Osteocyte (in vitro differentiated cells): ENCODE results near the gene FASTK. TPM values are rescaled to one million over a fixed set of nuclear protein-coding genes. Genes with fewer than 3 reads are reported as not detected.

ENCODE experiments used
- DNase-seq: peaks from one replicate; pipeline ENCODE4 v3.0.0; 2021; ENCODE audit warnings: mixed read lengths; ENCODE audit not compliant: unreplicated experiment; ENCODE audit errors: extremely low spot score
- H3K27ac Mint-ChIP-seq: one replicate; pipeline ENCODE4 v1.8.0; 2021; ENCODE audit warnings: mild to moderate bottlenecking, mixed read lengths; ENCODE audit not compliant: unreplicated experiment
- H3K27me3 Mint-ChIP-seq: one replicate; pipeline ENCODE4 v1.8.0; 2021; ENCODE audit warnings: mixed read lengths; ENCODE audit not compliant: unreplicated experiment
- H3K36me3 Mint-ChIP-seq: one replicate; pipeline ENCODE4 v1.8.0; 2021; ENCODE audit warnings: mixed read lengths; ENCODE audit not compliant: unreplicated experiment
- H3K4me1 Mint-ChIP-seq: one replicate; pipeline ENCODE4 v1.8.0; 2021; ENCODE audit warnings: mixed read lengths; ENCODE audit not compliant: unreplicated experiment
- H3K4me3 Mint-ChIP-seq: one replicate; pipeline ENCODE4 v1.8.0; 2021; ENCODE audit warnings: mild to moderate bottlenecking, moderate library complexity, mixed read lengths; ENCODE audit not compliant: unreplicated experiment
- H3K9me3 Mint-ChIP-seq: one replicate; pipeline ENCODE4 v1.8.0; 2021; ENCODE audit warnings: mixed read lengths; ENCODE audit not compliant: unreplicated experiment
- CTCF ChIP-seq: fragments of 200-600 bp; sonication (generic); IDR thresholded peaks from 2 replicates; pipeline ENCODE4 v1.5.0; 2021; ENCODE audit warnings: antibody characterized with exemption, mild to moderate bottlenecking, moderate library complexity
- total RNA-seq: library from RNA; stranded (reverse); gene quantifications from 2 replicates; pipeline ENCODE4 v1.2.1, GENCODE V29; 2021

Gene FASTK
- total RNA-seq, 1 donor from 2014 or later = 104 TPM

DNA sequence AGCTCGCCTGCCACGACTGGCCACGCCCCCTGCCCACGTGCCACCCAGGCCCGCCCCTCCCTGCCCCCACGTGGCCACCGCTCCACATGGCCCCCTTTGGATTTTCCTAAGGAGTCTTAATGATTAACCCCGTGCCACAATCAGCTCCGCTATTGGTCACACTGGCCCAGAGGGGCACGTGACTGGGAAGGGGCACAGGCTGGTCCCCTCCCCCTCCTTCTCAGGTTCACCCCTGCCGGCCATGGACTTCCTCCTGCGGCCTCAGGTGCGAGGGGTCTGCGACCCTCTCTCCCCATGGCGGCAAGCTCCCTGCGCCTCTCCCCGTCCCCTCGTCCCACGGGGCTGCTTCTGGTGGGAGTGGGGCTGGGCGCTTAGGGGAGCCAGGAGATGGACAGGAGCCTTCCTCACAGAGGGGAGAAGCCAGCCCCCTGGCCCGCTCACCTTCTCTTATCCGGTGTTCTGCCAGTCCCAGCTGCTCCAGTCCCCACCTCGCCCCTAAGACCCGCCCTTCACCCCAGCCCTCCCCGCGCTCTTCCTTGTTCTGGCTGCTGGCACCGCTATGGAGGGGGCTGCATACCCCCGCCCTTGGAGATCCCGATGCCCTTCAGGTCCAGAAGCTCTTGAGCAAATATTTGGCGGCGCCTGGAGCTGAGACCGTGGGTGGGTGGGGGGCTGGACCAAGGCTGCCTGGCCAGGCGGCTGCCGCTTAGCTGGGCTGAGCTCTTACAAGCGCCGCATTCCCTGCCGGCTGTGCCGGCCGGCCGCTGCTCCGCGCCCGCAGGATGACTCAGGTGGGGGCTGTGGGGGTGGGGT, 18.0 kb downstream of the FASTK start:
- DNase-seq = no peak
- no peaks in the 10 kb centered on the region for H3K9me3 Mint-ChIP-seq
- H3K36me3 Mint-ChIP-seq = peaks cover 6% of the 10 kb centered on the region
- H3K27me3 Mint-ChIP-seq = no peaks in the 10 kb centered on the region
- H3K27ac Mint-ChIP-seq = no peak overlapping the region
- H3K4me3 Mint-ChIP-seq = peak overlapping the region; percentile 89
- peaks cover 42% of the 10 kb centered on the region for H3K4me1 Mint-ChIP-seq
- TF ChIP-seq CTCF = no peak

DNA sequence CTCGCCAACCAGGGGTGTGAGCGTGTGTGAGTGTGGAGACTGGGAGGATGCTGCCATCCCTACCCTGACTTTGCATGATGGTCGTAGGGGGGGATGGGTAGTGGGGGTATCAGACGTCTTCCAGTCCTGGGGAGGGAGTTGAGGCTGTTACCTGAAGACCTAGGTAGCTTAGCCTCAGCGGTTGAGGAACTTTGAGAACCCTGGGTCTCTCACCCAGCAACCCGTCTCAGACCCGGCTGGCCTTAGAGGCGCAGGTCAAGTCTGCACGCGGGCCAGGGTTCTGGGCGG, 18.6 kb downstream of the FASTK start:
- no peak for TF ChIP-seq CTCF
- Mint-ChIP-seq H3K36me3 (peaks cover 5% of the 10 kb centered on the region), H3K27ac (peak overlapping the region; percentile 92)

DNA sequence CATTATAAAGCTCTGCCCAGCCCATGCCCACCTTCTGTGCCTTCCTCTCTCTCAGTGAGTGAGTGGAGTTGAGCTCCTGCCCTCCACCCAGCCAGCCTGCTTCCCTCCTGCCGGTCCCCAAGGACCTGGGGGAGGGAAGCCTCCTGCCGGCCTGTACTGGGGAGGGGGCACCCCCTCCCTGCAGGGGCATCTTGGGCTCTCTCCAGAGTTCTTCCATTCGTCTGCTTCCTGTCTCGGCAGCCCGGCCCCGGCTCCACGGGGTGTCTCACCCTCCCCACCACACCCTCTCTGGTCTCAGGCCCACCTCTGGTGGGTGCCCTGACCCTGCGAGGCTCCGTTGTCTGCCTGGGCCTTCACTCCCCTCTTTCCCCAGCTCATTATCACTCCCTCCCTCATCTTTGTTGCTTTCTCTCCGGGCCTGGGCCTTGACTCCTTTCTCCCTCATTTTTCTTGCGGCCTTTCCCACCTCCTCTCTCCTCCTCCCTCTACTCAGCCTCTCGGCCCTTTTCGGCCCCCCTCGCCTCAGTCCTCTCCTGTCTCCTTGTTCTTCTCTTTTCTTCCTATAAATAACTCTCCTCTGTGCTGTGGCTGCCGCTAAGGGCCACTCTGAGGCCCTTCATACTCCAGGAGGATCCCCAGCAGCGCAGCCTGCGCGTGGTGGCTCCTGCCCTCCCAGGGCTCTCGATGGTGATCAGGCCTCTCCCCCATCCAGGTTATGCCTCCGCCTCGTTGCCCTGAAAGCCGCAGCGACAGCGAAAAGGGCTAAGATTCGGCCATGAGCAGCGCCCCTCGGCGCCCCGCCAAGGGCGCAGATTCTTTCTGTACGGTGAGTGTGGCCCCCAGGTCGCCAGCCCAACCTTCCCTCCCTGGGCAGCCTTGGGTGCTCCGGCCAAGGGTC, 19.1 kb downstream of the FASTK start:
- Mint-ChIP-seq H3K4me1 (peaks cover 49% of the 10 kb centered on the region), H3K36me3 (peaks cover 5% of the 10 kb centered on the region), H3K27me3 (no peaks in the 10 kb centered on the region), H3K27ac (peak overlapping the region; percentile 92), H3K4me3 (peak overlapping the region; percentile 89), H3K9me3 (no peaks in the 10 kb centered on the region)
- no peak for TF ChIP-seq CTCF
- no peak for DNase-seq

More for the DNA sequence above, 18.6 kb downstream of the FASTK start:
- DNase-seq = no peak
- H3K4me1 Mint-ChIP-seq = peaks cover 43% of the 10 kb centered on the region
- no peaks in the 10 kb centered on the region for H3K27me3 Mint-ChIP-seq
- H3K4me3 Mint-ChIP-seq = peak overlapping the region; percentile 89
- no peaks in the 10 kb centered on the region for H3K9me3 Mint-ChIP-seq

DNA sequence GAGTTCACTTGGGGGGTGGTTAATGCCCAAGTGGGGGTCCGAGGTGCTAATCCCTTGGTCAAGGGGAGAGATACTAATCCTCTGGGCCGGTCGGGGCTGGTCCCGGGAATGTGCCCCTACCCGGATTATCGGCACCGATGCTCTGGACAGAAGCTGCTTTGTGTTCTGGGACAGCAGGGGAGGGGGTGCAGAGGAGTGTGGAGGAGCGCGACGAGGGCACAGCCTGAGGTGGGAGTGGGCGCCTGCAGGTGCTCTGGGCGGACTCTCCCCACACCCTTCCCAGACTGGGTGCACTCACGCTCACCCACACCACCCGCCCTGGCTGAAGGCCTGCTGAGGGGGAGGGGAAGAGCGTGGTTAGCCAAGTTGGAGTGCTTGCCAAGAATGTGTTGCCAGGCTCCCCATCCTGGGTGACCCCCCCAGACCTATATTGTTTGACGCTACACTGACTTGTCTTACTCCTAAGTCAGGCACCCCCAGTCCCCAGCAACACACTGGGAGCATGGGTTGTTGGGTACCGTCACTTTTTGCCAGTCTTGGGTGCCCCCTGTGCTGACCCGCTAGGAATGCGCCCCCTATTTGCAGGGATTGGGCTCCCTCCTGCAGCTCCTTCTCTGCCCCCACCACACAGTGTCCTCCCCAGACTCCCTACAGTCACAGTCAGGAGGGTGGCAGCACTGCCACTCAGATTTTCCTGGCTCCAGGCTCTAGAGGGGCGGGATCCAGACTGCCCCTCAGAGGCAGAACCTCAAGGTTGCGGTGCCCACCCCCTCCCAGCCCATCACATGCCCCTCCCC, 20.0 kb downstream of the FASTK start:
- no peaks in the 10 kb centered on the region for H3K27me3 Mint-ChIP-seq
- peaks cover 51% of the 10 kb centered on the region for H3K4me1 Mint-ChIP-seq
- peak overlapping the region; percentile 89 for H3K4me3 Mint-ChIP-seq
- H3K9me3 Mint-ChIP-seq = no peaks in the 10 kb centered on the region
- DNase-seq = no peak
- H3K27ac Mint-ChIP-seq = peak overlapping the region; percentile 92
- TF ChIP-seq CTCF = peak; percentile 29
- H3K36me3 Mint-ChIP-seq = peaks cover 5% of the 10 kb centered on the region
